A549 treated with ZK216348 at 1 μM for 4 hours (cell line): ENCODE measurements around the gene HAPLN2. TPM values are rescaled to one million over a fixed set of nuclear protein-coding genes. Genes with fewer than 3 reads are reported as not detected.

ENCODE experiments used
- total RNA-seq: library from RNA; stranded (reverse); fragments of 200-300 nt; extraction: Qiagen RNA extraction; gene quantifications from 5 replicates; pipeline ENCODE4 v1.2.3, GENCODE V29; 2022; ENCODE audit warnings: low read depth

HAPLN2 gene
- total RNA-seq: 0.11 to 0.43 TPM (median 0.20 TPM) in 3 of 5 replicates, not detected in the others

DNA sequence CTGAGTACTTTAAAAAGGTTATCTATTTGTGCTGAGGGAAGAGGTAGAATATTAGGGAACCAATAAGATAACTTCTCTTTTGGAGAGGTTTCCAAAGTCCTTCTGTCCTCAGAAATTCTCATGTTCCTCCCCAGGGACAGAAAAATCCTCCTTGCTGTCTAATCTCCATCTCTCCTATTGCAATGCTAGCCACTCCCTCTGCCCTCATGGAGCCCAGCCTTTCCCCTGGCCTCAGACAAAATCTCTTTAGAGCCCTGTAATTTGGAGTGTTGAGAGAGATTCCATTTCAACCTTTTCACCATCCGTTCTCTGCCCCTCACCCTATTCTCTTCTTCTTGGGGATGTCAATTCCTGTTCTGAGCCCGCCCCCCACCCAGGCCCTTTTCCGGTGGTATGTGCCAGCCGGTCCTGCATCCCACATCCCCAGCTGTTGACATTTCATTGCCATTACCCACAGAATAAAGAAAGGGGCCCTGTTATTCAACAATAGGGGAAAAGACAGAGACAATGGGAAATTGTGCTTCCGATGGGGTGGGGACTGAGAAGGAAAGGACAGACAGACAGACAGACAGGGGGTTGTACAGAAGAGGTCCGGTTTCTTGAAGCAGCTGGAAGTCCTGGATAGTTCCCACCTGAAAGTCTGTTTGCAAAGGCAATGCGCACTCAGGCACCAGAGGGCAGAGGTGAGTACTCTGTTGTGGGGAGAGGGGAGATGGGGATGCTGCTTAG, at the start of gene HAPLN2:
TSS of gene HAPLN2 (plus strand) at position 563 of the 729 bp plus-strand sequence. CDS start 4,076 bp downstream, outside the sequence.

DNA sequence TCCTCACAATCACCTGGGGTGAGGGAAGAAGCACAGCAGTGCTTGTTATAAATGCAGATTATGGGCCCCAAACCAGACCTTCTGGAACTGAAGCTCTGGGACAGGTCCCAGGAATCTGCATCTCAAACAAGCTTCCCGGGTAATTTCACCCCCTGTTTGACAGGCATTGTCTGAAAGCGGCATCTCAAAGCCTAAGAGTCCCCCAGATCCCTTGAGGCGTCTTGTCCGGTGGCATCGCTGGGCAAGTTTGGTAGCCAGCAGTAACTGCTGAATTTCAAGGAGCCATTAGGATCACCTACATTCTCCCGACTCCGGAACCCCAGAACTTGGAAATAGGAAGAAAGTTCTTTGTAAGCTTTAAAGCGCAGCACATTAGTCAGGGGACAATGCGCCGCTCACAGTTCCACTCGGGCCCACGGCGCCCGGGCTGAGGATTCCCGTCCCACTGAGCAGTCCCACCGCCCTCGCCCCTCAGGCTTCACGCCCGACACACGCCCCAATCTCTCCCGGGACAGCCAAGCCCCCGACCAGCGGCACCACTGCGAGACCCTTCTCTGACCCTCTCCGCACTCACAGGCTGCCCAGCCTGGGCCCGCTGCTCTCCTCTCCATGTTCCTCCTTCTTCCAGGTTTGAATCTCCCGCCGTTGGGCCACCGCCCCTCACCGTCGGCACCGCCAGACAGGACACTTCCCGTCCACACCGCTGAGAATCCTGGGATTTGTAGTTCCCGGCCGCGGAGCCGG, 47.1 kb upstream of the HAPLN2 start, which contains the start of gene IQGAP3:
TSS of gene IQGAP3 (minus strand) at position 647 of the 744 bp plus-strand sequence. CDS start at position 611, 36 bp downstream.

DNA sequence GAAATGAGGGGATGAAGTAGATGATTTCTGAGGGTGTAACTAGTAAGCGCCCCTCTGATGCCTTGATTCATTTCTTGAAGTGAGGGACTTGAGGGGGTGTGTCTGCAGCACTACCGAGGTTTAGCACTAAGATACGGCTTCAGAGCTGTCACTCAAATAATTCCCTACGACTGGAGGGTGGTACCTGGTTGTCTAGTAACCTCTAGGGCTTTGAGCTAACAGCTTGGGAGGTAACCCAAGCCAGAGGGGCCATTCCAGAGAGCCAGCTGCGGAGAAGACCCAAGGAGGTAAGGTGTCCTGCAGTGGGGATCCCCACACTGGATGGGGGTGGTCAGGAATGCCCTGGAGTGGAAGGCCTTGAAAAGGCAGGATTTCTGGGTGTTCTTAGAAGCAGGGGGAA, 39.7 kb upstream of the HAPLN2 start, which contains the start of gene TTC24:
TSS of gene TTC24 (plus strand) at position 252 of the 400 bp plus-strand sequence. CDS start 1,642 bp downstream, outside the sequence.

DNA sequence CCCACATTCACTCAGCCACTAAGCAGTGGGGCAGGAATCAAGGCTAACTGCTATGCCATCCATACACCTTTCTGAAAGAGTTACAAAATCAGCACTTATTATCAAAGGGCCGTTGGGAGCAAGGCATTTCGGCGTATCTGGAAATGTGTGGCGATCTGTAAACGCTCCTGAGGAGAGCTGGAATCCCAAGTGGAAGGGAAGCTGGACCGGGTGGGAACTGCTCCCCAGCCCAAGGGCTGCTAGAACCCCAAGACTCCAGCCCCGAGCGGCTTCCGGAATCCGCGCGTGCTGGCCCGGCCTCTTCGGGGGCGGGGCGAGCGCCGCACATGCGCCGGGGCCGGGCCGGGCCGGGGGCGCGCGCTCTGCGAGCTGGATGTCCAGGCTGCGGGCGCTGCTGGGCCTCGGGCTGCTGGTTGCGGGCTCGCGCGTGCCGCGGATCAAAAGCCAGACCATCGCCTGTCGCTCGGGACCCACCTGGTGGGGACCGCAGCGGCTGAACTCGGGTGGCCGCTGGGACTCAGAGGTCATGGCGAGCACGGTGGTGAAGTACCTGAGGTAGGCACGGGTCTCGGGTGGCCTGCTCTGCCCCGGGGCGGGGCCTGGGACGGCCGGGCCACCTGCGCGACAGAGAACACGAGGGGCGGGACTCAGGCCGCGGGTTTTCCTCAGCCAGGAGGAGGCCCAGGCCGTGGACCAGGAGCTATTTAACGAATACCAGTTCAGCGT, 27.6 kb upstream of the HAPLN2 start, which contains the start of gene NAXE:
TSS of gene NAXE (plus strand) at position 345 of the 726 bp plus-strand sequence. CDS start at position 374, 29 bp downstream.

DNA sequence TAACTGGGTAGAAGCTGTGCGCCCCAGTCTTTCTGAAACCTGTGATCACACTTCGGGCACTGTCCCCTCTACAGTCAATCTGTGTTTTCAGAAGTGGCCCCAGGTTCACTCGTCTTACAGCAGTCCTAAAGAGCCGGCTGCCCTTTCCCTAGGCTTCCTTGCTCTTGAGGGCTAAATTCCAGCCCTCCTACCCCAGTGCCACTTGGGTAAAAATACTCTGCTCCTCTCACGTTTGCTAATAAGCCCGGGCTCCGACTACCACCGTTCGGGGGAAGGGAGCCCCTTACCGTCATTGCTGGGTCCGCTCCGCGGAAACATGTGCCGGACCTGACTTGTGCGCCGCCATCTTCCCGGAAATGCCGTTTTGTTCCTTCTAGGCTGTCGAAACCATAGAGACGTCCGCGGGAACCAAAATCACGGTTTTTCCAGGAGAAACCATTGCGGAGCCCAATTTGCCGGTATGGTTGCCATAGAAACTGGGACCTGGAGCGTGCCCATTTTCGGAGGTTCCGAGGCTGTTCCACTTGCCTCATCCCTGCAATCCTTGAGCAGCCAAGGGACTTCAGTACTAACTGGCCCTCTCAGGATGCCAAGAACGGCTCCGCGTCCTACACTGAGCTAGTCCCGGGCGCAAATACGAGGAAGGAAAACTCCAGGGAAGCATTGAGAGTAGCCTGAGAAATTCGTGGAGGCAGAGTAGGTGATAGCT, 17.9 kb upstream of the HAPLN2 start, which contains the start of gene GPATCH4:
TSS of gene GPATCH4 (minus strand) at position 358 of the 709 bp plus-strand sequence.

DNA sequence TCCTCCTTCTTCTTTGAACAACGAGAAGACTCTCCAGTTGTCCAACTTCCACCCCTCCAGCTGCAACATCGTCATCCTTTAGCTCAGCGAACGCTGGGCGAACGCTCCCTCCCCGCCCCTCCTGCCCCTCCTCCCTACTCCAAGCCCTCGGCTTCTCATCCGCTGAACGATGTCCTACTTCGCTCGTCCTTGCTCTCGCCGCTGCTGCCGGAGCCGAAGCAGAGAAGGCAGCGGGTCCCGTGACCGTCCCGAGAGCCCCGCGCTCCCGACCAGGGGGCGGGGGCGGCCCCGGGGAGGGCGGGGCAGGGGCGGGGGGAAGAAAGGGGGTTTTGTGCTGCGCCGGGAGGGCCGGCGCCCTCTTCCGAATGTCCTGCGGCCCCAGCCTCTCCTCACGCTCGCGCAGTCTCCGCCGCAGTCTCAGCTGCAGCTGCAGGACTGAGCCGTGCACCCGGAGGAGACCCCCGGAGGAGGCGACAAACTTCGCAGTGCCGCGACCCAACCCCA, 22.6 kb downstream of the HAPLN2 start, which contains the start of gene BCAN:
TSS of gene BCAN (plus strand) at position 357 of the 504 bp plus-strand sequence. CDS start 3,938 bp downstream, outside the sequence.

Other genes starting within 250 kb of the HAPLN2 start
- gene MEF2D, start 118.6 kb upstream of the HAPLN2 start, total RNA-seq: 17.8 to 36.2 TPM (median 30.9 TPM) in 5 replicates
- gene IQGAP3, start 46.9 kb upstream of the HAPLN2 start, total RNA-seq: 12.3 to 21.4 TPM (median 19.1 TPM) in 5 replicates
- not detected in 5 replicates for gene TTC24, start 39.7 kb upstream of the HAPLN2 start, total RNA-seq
- gene NAXE, start 27.6 kb upstream of the HAPLN2 start, total RNA-seq: 118 to 175 TPM (median 164 TPM) in 5 replicates
- gene GPATCH4, start 17.9 kb upstream of the HAPLN2 start, total RNA-seq: 61.7 to 81.2 TPM (median 71.7 TPM) in 5 replicates
- gene BCAN, start 22.7 kb downstream of the HAPLN2 start, total RNA-seq: not detected in 5 replicates
- gene NES, start 58.0 kb downstream of the HAPLN2 start, total RNA-seq: 1.2 to 1.3 TPM (median 1.3 TPM) in 5 replicates
- gene CRABP2, start 86.2 kb downstream of the HAPLN2 start, total RNA-seq: 6.6 to 13.0 TPM (median 9.6 TPM) in 5 replicates
- 21.6 to 28.4 TPM (median 25.2 TPM) in 5 replicates for gene METTL25B, start 109.1 kb downstream of the HAPLN2 start, total RNA-seq
- 40.7 to 50.5 TPM (median 44.5 TPM) in 5 replicates for gene ISG20L2, start 109.4 kb downstream of the HAPLN2 start, total RNA-seq
- gene MRPL24, start 121.7 kb downstream of the HAPLN2 start, total RNA-seq: 183 to 215 TPM (median 187 TPM) in 5 replicates
- 443 to 477 TPM (median 448 TPM) in 5 replicates for gene HDGF, start 132.3 kb downstream of the HAPLN2 start, total RNA-seq
- gene PRCC, start 148.1 kb downstream of the HAPLN2 start, total RNA-seq: 63.9 to 85.1 TPM (median 73.8 TPM) in 5 replicates
- 3.0 to 5.3 TPM (median 4.0 TPM) in 5 replicates for gene SH2D2A, start 197.4 kb downstream of the HAPLN2 start, total RNA-seq
- not detected in 5 replicates for gene INSRR, start 239.7 kb downstream of the HAPLN2 start, total RNA-seq
- gene NTRK1, start 241.4 kb downstream of the HAPLN2 start, total RNA-seq: 0.11 to 0.16 TPM (median 0.12 TPM) in 3 of 5 replicates, not detected in the others